SU-DHL-6 (cell line): ENCODE results near the gene PRKCA.

Experiments
- CTCF ChIP-seq: fragments of 200-600 bp; sonication (generic); IDR thresholded peaks from one replicate; pipeline ENCODE4 v1.5.1; 2017; ENCODE audit warnings: antibody characterized with exemption, mild to moderate bottlenecking, low read length, moderate library complexity; ENCODE audit not compliant: insufficient read depth, poor library complexity, severe bottlenecking
- EZH2phosphoT487 ChIP-seq: fragments of 200-600 bp; sonication (generic), shearing (Covaris generic); conservative IDR thresholded peaks from 2 replicates; pipeline ENCODE4 v1.6.1; 2018; ENCODE audit warnings: mild to moderate bottlenecking, antibody characterized with exemption, low read length, moderate library complexity, mixed read lengths

GRCh38 chr17:66435182-66435581, 132.8 kb downstream of the PRKCA start:
- TF ChIP-seq CTCF (no peak), EZH2phosphoT487 (no peak)
